Nephron (organoid): Measurements from ENCODE around the gene DAGLB.
A peak's percentile ranks its signal among the peaks of the same experiment; 100 is the strongest.

Source experiments
- H3K27ac Mint-ChIP-seq, 3 experiments: 2 replicates each; pipeline ENCODE4 v1.8.0; 2020; ENCODE audit warnings: mixed read lengths in 3 of 3, mild to moderate bottlenecking in 2 of 3, moderate library complexity in 1 of 3
- H3K27me3 Mint-ChIP-seq: 2 replicates; pipeline ENCODE4 v1.8.0; 2021; ENCODE audit warnings: low read depth, mild to moderate bottlenecking, moderate library complexity, mixed read lengths
- H3K36me3 Mint-ChIP-seq: 2 replicates; pipeline ENCODE4 v1.8.0; 2020; ENCODE audit warnings: low read depth, mixed read lengths
- H3K4me1 Mint-ChIP-seq: 2 replicates; pipeline ENCODE4 v1.8.0; 2020; ENCODE audit warnings: mixed read lengths
- H3K4me3 Mint-ChIP-seq, 3 experiments: 2 replicates each; pipeline ENCODE4 v1.8.0; 2020; ENCODE audit warnings: mild to moderate bottlenecking in 3 of 3, mixed read lengths in 3 of 3, moderate library complexity in 2 of 3
- H3K9me3 Mint-ChIP-seq: 2 replicates; pipeline ENCODE4 v1.8.0; 2020; ENCODE audit warnings: mixed read lengths
- CTCF ChIP-seq, 3 experiments: fragments of 200-600 bp; sonication (generic); IDR thresholded peaks; one replicate each; pipeline ENCODE4 v1.5.0; 2021; ENCODE audit warnings: antibody characterized with exemption in 3 of 3; ENCODE audit not compliant: unreplicated experiment in 3 of 3

The DAGLB gene

GRCh38 chr7:6438427-6438826 is 9.3 kb downstream of the DAGLB start:
- Mint-ChIP-seq H3K36me3 (peaks cover 43% of the 10 kb centered on the region), H3K9me3 (no peaks in the 10 kb centered on the region), H3K4me3 (no peak overlapping the region), H3K27me3 (no peaks in the 10 kb centered on the region), H3K27ac (peak overlapping the region; percentile 43 to 70 (median 46)), H3K4me1 (peaks cover 17% of the 10 kb centered on the region)
- no peak for TF ChIP-seq CTCF (IDR thresholded peaks at IDR 0.05; ENCODE audit: unreplicated experiment in 3 of 3)

- H3K4me3 Mint-ChIP-seq = no peak overlapping the region
- peaks cover 17% of the 10 kb centered on the region for H3K4me1 Mint-ChIP-seq
- peaks cover 42% of the 10 kb centered on the region for H3K36me3 Mint-ChIP-seq
- no peak overlapping the region for H3K27ac Mint-ChIP-seq
- no peak for TF ChIP-seq CTCF (IDR thresholded peaks at IDR 0.05; ENCODE audit: unreplicated experiment in 3 of 3)
- H3K27me3 Mint-ChIP-seq = no peaks in the 10 kb centered on the region
- no peaks in the 10 kb centered on the region for H3K9me3 Mint-ChIP-seq
Observed at GRCh38 chr7:6437251-6437650, 10.5 kb downstream of the DAGLB start.

GRCh38 chr7:6436385-6436685 is 11.4 kb downstream of the DAGLB start:
- Mint-ChIP-seq H3K9me3 (no peaks in the 10 kb centered on the region), H3K27ac (no peak overlapping the region)
- no peak for TF ChIP-seq CTCF (IDR thresholded peaks at IDR 0.05; ENCODE audit: unreplicated experiment in 3 of 3)

GRCh38 chr7:6435486-6436384 is 12.0 kb downstream of the DAGLB start:
- Mint-ChIP-seq H3K27me3 (no peaks in the 10 kb centered on the region), H3K4me3 (no peak overlapping the region), H3K9me3 (no peaks in the 10 kb centered on the region), H3K36me3 (peaks cover 38% of the 10 kb centered on the region), H3K4me1 (peaks cover 17% of the 10 kb centered on the region), H3K27ac (no peak overlapping the region)
- peak; percentile 90 to 94 (median 94) for TF ChIP-seq CTCF (IDR thresholded peaks at IDR 0.05; ENCODE audit: unreplicated experiment in 3 of 3)

More at GRCh38 chr7:6436385-6436685, 11.4 kb downstream of the DAGLB start:
- Mint-ChIP-seq H3K27me3 (no peaks in the 10 kb centered on the region), H3K4me3 (no peak overlapping the region), H3K4me1 (peaks cover 17% of the 10 kb centered on the region), H3K36me3 (peaks cover 34% of the 10 kb centered on the region)

- Mint-ChIP-seq H3K9me3 (no peaks in the 10 kb centered on the region), H3K27me3 (no peaks in the 10 kb centered on the region), H3K36me3 (peaks cover 36% of the 10 kb centered on the region), H3K4me1 (peaks cover 11% of the 10 kb centered on the region), H3K27ac (no peak overlapping the region), H3K4me3 (no peak overlapping the region)
- TF ChIP-seq CTCF (IDR thresholded peaks at IDR 0.05; ENCODE audit: unreplicated experiment in 3 of 3) = no peak
Observed at GRCh38 chr7:6433784-6434615, 13.8 kb downstream of the DAGLB start.
